OCI-LY1 (cell line): ENCODE measurements around the gene NCKAP5L.

Experiments used
- CTCF ChIP-seq: fragments of 200-600 bp; sonication (generic), shearing (Covaris generic); IDR thresholded peaks from 2 replicates; pipeline ENCODE4 v1.5.1; 2017; ENCODE audit warnings: mild to moderate bottlenecking, antibody characterized with exemption, low read length, moderate library complexity, mixed read lengths
- EZH2 ChIP-seq: fragments of 200-600 bp; sonication (generic), shearing (Covaris generic); IDR thresholded peaks from 2 replicates; pipeline ENCODE4 v1.8.0; 2017; ENCODE audit warnings: borderline replicate concordance, mixed run types, mild to moderate bottlenecking, antibody characterized with exemption, low read length, moderate library complexity, mixed read lengths

- TF ChIP-seq CTCF: no peak
- no peak for TF ChIP-seq EZH2
Observed at GRCh38 chr12:49762468-49762847, 65.8 kb downstream of the NCKAP5L start.
